NB4 (cell line): Measurements from ENCODE around the gene SRGAP2.
"Not testable (repeated sequence)": the region's sequence is repeated elsewhere in the genome, so short reads cannot be mapped to it uniquely, and the experiment has no call there.

Experiments
- POLR2A ChIP-seq: IDR thresholded peaks from 2 replicates; pipeline ENCODE4 v1.6.1; 2011; ENCODE audit warnings: mild to moderate bottlenecking; ENCODE audit not compliant: insufficient read length; ENCODE audit errors: extremely low read depth
- TF ChIP-seq, protein P1 (sequence below): IDR thresholded peaks from one replicate; pipeline ENCODE4 v1.5.1; 2012; ENCODE audit warnings: low read depth, low read length

DNA sequence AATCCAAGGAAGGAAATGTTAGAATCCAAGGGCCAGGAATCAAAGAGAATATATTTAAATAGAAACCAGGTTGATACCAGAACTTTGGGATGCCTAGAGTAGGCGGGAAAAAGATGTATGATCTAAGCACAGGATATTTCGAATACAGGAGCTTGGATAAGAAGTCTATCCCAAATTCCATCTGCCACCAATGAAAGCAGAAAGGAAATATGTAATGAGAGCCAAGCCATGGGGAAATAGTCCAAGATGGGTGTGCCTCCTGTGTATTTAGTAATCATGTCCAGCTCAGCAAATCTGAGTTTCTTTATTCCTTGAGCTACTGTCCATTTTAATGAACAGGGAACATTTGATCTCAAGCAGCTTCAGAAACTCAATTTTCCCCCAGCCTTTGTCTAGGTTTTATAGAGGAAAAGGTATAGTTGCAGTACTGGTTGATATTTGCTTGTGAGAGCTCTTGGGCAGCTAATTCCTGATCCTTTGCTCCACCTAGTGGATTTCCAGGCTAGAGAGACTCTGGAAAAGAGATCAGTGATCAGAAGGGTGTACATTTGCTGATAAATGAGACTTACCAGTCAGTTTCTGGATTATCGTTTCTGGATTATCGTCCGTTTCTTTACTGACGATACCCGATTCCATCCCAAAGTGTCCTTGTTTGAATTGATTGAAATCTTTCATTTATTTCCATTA is 29.0 kb upstream of the SRGAP2 start:
- TF ChIP-seq, protein P1, sequence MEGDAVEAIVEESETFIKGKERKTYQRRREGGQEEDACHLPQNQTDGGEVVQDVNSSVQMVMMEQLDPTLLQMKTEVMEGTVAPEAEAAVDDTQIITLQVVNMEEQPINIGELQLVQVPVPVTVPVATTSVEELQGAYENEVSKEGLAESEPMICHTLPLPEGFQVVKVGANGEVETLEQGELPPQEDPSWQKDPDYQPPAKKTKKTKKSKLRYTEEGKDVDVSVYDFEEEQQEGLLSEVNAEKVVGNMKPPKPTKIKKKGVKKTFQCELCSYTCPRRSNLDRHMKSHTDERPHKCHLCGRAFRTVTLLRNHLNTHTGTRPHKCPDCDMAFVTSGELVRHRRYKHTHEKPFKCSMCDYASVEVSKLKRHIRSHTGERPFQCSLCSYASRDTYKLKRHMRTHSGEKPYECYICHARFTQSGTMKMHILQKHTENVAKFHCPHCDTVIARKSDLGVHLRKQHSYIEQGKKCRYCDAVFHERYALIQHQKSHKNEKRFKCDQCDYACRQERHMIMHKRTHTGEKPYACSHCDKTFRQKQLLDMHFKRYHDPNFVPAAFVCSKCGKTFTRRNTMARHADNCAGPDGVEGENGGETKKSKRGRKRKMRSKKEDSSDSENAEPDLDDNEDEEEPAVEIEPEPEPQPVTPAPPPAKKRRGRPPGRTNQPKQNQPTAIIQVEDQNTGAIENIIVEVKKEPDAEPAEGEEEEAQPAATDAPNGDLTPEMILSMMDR, result not testable (repeated sequence)
- not testable (repeated sequence) for TF ChIP-seq POLR2A
